Parathyroid adenoma (tissue), 2 donors: Measurements from ENCODE around the gene SLC5A10.

Source experiments
- H2AFZ ChIP-seq: fragments of 300-600 bp; sonication (generic); one replicate; pipeline ENCODE4 v1.7.0; 2017; ENCODE audit warnings: antibody characterized with exemption, mild to moderate bottlenecking
- H3K27ac ChIP-seq: fragments of 300-600 bp; sonication (generic); one replicate; pipeline ENCODE4 v1.7.0; 2017
- H3K27me3 ChIP-seq: fragments of 300-600 bp; sonication (generic); one replicate; pipeline ENCODE4 v1.7.0; 2017; ENCODE audit warnings: low read length; ENCODE audit not compliant: control insufficient read depth, insufficient read depth
- H3K36me3 ChIP-seq: fragments of 300-600 bp; sonication (generic); one replicate; pipeline ENCODE4 v1.7.0; 2017; ENCODE audit warnings: low read length; ENCODE audit not compliant: control insufficient read depth, insufficient read depth
- H3K4me1 ChIP-seq: fragments of 300-600 bp; sonication (generic); one replicate; pipeline ENCODE4 v1.7.0; 2017; ENCODE audit warnings: control low read depth
- H3K4me2 ChIP-seq: fragments of 300-600 bp; sonication (generic); one replicate; pipeline ENCODE4 v1.7.0; 2017; ENCODE audit warnings: low read length
- H3K4me3 ChIP-seq: fragments of 300-600 bp; sonication (generic); one replicate; pipeline ENCODE4 v1.7.0; 2017; ENCODE audit warnings: low read depth, low read length
- H3K79me2 ChIP-seq: fragments of 300-600 bp; sonication (generic); one replicate; pipeline ENCODE4 v1.7.0; 2017; ENCODE audit warnings: control low read depth
- H3K9ac ChIP-seq: fragments of 300-600 bp; sonication (generic); one replicate; pipeline ENCODE4 v1.7.0; 2017; ENCODE audit warnings: mild to moderate bottlenecking
- H3K9me3 ChIP-seq: fragments of 300-600 bp; sonication (generic); one replicate; pipeline ENCODE4 v1.7.0; 2017; ENCODE audit warnings: low read length; ENCODE audit not compliant: control insufficient read depth
- CTCF ChIP-seq: fragments of 300-600 bp; sonication (generic); IDR thresholded peaks from one replicate; pipeline ENCODE4 v1.7.0; 2017; ENCODE audit warnings: antibody characterized with exemption, mild to moderate bottlenecking
- donor health status: primary hyperparathyroidism.

SLC5A10 gene

DNA sequence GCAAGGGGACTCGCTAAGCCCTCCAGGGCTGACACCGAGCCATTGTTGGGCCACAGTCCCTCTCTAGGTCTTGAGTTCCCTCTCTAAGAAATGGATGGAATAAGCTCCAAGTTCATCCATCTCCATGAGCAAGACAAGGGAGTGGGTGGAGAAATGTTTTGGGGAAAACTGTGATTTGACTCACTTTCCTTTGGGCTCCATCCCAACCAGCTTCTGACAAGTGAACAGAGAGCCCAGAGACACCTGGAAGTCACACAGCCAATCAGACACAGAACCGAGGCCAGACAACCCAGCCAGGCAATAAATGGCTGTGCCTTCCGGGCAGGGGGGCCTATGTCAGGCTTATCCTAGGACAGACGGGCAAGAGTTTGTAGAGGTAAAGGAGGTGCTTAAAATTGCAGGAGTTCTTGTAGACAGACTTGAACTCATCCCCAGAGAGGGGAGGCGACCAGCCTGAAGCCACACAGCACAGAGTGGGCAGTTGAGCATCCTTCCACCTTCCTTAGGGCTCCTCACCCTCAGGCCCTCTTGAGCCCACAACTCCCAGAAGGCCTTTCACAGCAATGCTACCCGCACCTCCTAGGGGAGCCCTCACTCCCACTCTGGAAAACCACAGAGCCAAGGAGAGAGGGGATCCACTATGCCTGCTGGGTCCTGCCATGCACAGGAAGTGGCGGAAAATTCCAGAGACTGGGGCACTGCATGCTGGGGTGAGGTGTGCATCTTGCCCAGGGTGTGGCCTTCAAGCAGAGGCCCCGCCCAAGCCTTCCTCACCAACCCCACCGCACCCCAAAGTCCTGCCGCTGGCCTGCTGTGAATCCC lies 62.1 kb downstream of the SLC5A10 start:
- no peak overlapping the region for H3K4me2 ChIP-seq
- no peaks in the 10 kb centered on the region for H3K27me3 ChIP-seq
- H3K79me2 ChIP-seq = no peaks in the 10 kb centered on the region
- no peak overlapping the region for H2AFZ ChIP-seq
- peaks cover 10% of the 10 kb centered on the region for H3K4me1 ChIP-seq
- H3K27ac ChIP-seq = no peak overlapping the region
- no peaks in the 10 kb centered on the region for H3K9me3 ChIP-seq
- no peak for TF ChIP-seq CTCF
- no peak overlapping the region for H3K4me3 ChIP-seq
- H3K9ac ChIP-seq = no peak overlapping the region
- H3K36me3 ChIP-seq = no peaks in the 10 kb centered on the region

DNA sequence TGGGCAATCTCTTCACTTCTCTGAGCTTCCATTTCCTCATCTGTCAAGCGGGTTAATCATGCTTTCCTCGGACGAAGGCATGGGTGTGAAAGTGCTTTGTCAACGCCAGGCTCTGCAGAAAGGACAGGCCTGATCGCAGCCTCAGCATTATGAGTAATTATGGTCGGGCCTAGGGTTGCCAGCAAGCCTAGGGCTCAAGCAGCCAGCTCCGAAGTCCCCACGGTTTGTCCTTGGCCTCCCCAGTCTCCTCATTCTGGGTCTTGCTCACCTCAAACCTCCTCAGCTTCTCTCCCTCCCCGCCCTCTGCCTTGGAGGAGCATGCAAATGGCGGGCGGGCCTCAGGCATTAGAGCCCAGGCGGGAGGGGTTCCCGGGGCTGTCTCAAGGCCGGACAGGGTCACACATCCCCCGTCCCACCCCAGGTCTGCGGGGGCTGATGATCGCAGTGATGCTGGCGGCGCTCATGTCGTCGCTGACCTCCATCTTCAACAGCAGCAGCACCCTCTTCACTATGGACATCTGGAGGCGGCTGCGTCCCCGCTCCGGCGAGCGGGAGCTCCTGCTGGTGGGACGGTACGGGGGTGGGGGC lies 62.8 kb downstream of the SLC5A10 start:
- Histone ChIP-seq H3K4me3 (no peak overlapping the region), H3K4me2 (no peak overlapping the region), H3K27me3 (no peaks in the 10 kb centered on the region), H2AFZ (no peak overlapping the region), H3K36me3 (no peaks in the 10 kb centered on the region), H3K27ac (no peak overlapping the region), H3K9me3 (no peaks in the 10 kb centered on the region), H3K9ac (no peak overlapping the region), H3K79me2 (no peaks in the 10 kb centered on the region), H3K4me1 (peaks cover 10% of the 10 kb centered on the region)
- no peak for TF ChIP-seq CTCF

- H3K4me3 ChIP-seq = no peak overlapping the region
- H3K4me1 ChIP-seq = peaks cover 9% of the 10 kb centered on the region
- no peaks in the 10 kb centered on the region for H3K36me3 ChIP-seq
- no peak overlapping the region for H3K9ac ChIP-seq
- no peaks in the 10 kb centered on the region for H3K79me2 ChIP-seq
- H3K27me3 ChIP-seq = no peaks in the 10 kb centered on the region
- TF ChIP-seq CTCF = no peak
- H3K4me2 ChIP-seq = no peak overlapping the region
- no peak overlapping the region for H3K27ac ChIP-seq
- no peaks in the 10 kb centered on the region for H3K9me3 ChIP-seq
- no peak overlapping the region for H2AFZ ChIP-seq
Measured at GRCh38 chr17:19015428-19015827, 63.5 kb downstream of the SLC5A10 start.

GRCh38 chr17:19016297-19016696 lies 64.3 kb downstream of the SLC5A10 start:
- Histone ChIP-seq H2AFZ (no peak overlapping the region), H3K9ac (no peak overlapping the region)

More at GRCh38 chr17:19016297-19016696, 64.3 kb downstream of the SLC5A10 start:
- no peaks in the 10 kb centered on the region for H3K36me3 ChIP-seq
- H3K4me2 ChIP-seq = no peak overlapping the region
- H3K27ac ChIP-seq = no peak overlapping the region
- peaks cover under 1% of the 10 kb centered on the region for H3K4me1 ChIP-seq
- no peak for TF ChIP-seq CTCF
- H3K27me3 ChIP-seq = no peaks in the 10 kb centered on the region
- no peaks in the 10 kb centered on the region for H3K79me2 ChIP-seq
- H3K9me3 ChIP-seq = no peaks in the 10 kb centered on the region
- H3K4me3 ChIP-seq = no peak overlapping the region
